ENCODE measurements around the gene NCOA7. TPM values are rescaled to one million over a fixed set of nuclear protein-coding genes. Genes with fewer than 3 reads are reported as not detected.

NCOA7 gene
- total and polyA plus RNA-seq, 12 donors = 4.2 to 21.3 (median 10.3) TPM

Other genes starting within 250 kb of the NCOA7 start
- gene HEY2, start 41.3 kb upstream of the NCOA7 start, total RNA-seq = 10 to 100 TPM; 12.4 to 75.1 (median 36.2) TPM
- gene HEY2, start 41.3 kb upstream of the NCOA7 start, polyA plus RNA-seq = 10 to 100 TPM; 14.1 to 28.6 TPM
- gene HINT3, start 165.8 kb downstream of the NCOA7 start, total RNA-seq = 10 to 100 TPM; 29.8 to 41.6 (median 33.8) TPM
- gene HINT3, start 165.8 kb downstream of the NCOA7 start, polyA plus RNA-seq = 10 to 100 TPM in 1 of 2 donors, 1 to 10 TPM in 1; 6.2 to 11.7 TPM
- 10 to 100 TPM in 9 of 10 donors, 1 to 10 TPM in 1; 9.8 to 15.8 (median 11.0) TPM for gene TRMT11, start 195.6 kb downstream of the NCOA7 start, total RNA-seq
- gene TRMT11, start 195.6 kb downstream of the NCOA7 start, polyA plus RNA-seq = 10 to 100 TPM in 1 of 2 donors, 1 to 10 TPM in 1; 7.2 to 13.2 TPM